Measurements from ENCODE around the gene BSCL2. TPM values are rescaled to one million over a fixed set of nuclear protein-coding genes. Genes with fewer than 3 reads are reported as not detected.
"Not testable (repeated sequence)": the region's sequence is repeated elsewhere in the genome, so short reads cannot be mapped to it uniquely, and the experiment has no call there.

The BSCL2 gene
- total and polyA plus RNA-seq, 2 donors (not counting 1 experiment from before 2014, with no cell fraction given), result 35.5 to 62.1 TPM

DNA sequence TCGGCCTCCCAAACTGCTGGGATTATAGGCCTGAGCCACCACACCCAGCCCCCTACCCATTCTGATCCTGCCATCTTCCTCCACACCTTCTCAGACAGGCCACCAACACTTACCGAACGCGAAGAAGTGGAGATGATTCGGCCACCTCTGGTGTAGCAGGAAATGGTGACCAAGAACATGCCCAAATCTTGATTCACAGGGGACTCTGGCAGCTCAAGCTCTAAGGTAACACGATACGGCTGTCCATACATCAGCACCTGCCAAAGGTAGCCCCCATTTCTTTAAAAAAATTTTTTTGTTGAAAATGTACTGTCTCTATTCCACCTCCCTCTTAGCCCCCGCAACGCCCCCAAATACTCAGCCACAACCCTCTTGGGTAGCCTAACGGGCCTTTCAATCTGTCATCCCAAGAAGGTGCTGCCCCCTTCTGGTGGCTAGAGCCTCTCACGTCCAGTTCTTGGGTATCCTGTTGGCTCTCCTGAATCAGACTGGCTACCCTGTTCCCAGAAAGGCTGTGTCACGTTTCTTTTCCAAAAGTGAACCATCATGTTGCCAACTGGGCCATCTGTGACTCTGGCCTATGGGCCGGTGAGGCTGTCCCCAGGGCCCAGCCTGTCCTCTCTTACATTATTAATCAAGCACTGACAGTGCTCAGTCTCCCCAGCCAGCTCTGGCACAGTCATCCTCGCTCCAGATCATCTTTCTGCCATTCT, 12.6 kb downstream of the BSCL2 start:
- no peak overlapping the region for H3K4me3 ChIP-seq (replicated peaks in 1 of 4; ENCODE audit: control extremely low read depth in 1 of 4, insufficient read depth in 1 of 4, low read depth in 3 of 4, low read length in 4 of 4)
- H3K4me1 ChIP-seq (ENCODE audit: control insufficient read depth, extremely low read depth, insufficient read depth, low read length), result peaks cover 7% of the 10 kb centered on the region
- no peak for TF ChIP-seq EZH2 (IDR thresholded peaks at IDR 0.05; ENCODE audit: low read length, missing control alignments)
- TF ChIP-seq CTCF (conservative IDR thresholded peaks at IDR 0.05 in 1 of 2, IDR thresholded peaks at IDR 0.05 in 1 of 2; ENCODE audit: low read depth in 1 of 2, low read length in 2 of 2), result peak; percentile 84 to 88
- H2AFZ ChIP-seq (ENCODE audit: low read length), result no peak overlapping the region
- H3K4me2 ChIP-seq (ENCODE audit: extremely low read depth, insufficient read depth, low read length), result no peak overlapping the region
- DNase-seq (ENCODE audit: low read depth in 2 of 2), result peak; percentile 71 to 89
- H3K9me3 ChIP-seq (ENCODE audit: control insufficient read depth, insufficient read depth, low read depth, low read length), result no peaks in the 10 kb centered on the region
- no peak overlapping the region for H3K27ac ChIP-seq (ENCODE audit: insufficient read depth, low read length)
- peaks cover 16% of the 10 kb centered on the region for H3K36me3 ChIP-seq (ENCODE audit: control insufficient read depth, insufficient read depth, low read length)
- H4K20me1 ChIP-seq (ENCODE audit: control insufficient read depth, extremely low read depth, insufficient read depth, low read length), result no peaks in the 10 kb centered on the region
- H3K27me3 ChIP-seq (ENCODE audit: control insufficient read depth, insufficient read depth, low read length), result no peaks in the 10 kb centered on the region
- H3K9ac ChIP-seq (ENCODE audit: insufficient read depth, low read length), result no peak overlapping the region
- no peaks in the 10 kb centered on the region for H3K79me2 ChIP-seq (ENCODE audit: control insufficient read depth, insufficient read depth, low read length)

DNA sequence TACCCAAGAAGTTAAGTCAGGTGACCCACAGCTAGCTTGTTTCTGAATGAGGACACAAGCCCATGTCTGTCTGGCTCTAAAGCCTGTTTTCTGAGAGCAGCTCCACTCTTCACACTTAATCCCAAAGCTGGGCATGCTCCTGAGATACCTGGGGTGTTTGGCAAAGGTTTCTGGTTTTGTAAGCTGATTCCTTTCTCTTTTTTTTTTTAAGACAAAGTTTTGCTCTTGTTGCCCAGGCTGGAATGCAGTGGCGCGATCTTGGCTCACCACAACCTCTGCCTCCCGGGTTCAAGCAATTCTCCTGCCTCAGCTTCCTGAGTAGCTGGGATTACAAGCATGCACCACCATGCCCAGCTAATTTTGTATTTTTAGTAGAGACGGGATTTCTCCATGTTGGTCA, 13.6 kb downstream of the BSCL2 start:
- H3K27ac ChIP-seq (ENCODE audit: insufficient read depth, low read length); H2AFZ ChIP-seq (ENCODE audit: low read length); H3K79me2 ChIP-seq (ENCODE audit: control insufficient read depth, insufficient read depth, low read length); H4K20me1 ChIP-seq (ENCODE audit: control insufficient read depth, extremely low read depth, insufficient read depth, low read length); H3K27me3 ChIP-seq (ENCODE audit: control insufficient read depth, insufficient read depth, low read length); H3K4me3 ChIP-seq (replicated peaks in 1 of 4; ENCODE audit: control extremely low read depth in 1 of 4, insufficient read depth in 1 of 4, low read depth in 3 of 4, low read length in 4 of 4); H3K9ac ChIP-seq (ENCODE audit: insufficient read depth, low read length); H3K9me3 ChIP-seq (ENCODE audit: control insufficient read depth, insufficient read depth, low read depth, low read length); H3K4me1 ChIP-seq (ENCODE audit: control insufficient read depth, extremely low read depth, insufficient read depth, low read length); DNase-seq (ENCODE audit: low read depth in 2 of 2); H3K4me2 ChIP-seq (ENCODE audit: extremely low read depth, insufficient read depth, low read length): not testable (repeated sequence)
- H3K36me3 ChIP-seq (ENCODE audit: control insufficient read depth, insufficient read depth, low read length), result peaks cover 16% of the 10 kb centered on the region

DNA sequence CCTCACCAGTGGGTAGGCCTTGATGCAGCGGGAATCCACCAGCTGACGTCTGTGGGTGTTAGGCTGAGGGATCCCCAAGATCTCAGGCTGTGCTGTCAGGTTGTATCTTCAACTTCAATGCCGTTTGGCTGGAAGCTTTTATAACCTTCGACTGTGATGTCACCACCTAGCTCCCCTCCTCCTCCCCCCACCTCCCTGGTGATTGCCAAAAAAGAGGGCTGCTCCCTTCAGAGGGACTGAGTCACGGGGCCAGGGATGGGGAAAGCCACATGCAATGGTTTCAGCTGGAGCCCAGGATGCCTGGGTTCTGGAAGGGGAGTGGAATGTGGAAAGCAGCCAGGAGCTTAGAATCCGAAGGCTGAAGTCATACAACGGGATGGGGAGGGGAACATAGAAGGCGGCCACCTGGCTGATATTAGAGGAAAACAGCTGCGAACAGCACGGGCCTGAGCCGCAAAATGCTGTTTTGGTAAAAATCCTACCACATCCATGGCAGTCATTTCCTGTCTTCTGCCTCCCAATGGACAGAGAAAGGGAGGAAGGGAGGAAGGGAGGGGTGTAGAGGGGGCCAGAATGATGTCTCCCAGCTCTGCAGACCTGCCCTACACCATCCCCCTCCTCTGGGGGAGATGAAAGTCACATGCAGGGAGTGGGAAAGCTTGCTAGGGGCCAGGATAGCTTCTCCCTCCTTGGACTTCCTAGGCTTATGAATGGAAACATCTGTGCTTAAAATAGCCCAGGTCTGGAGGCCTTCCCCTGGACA, 17.6 kb downstream of the BSCL2 start, which contains the start of gene LRRN4CL:
TSS of gene LRRN4CL (minus strand) at position 110 of the 763 bp plus-strand sequence. CDS start 1,022 bp downstream, outside the sequence.
- Histone ChIP-seq H3K79me2 (ENCODE audit: control insufficient read depth, insufficient read depth, low read length) (no peaks in the 10 kb centered on the region), H4K20me1 (ENCODE audit: control insufficient read depth, extremely low read depth, insufficient read depth, low read length) (no peaks in the 10 kb centered on the region), H3K9ac (ENCODE audit: insufficient read depth, low read length) (peak within 1 kb of the TSS; percentile 25), H3K9me3 (ENCODE audit: control insufficient read depth, insufficient read depth, low read depth, low read length) (no peaks in the 10 kb centered on the region), H3K4me3 (replicated peaks in 1 of 4; ENCODE audit: control extremely low read depth in 1 of 4, insufficient read depth in 1 of 4, low read depth in 3 of 4, low read length in 4 of 4) (peak within 1 kb of the TSS; percentile 33 to 67 (median 52)), H3K27me3 (ENCODE audit: control insufficient read depth, insufficient read depth, low read length) (no peaks in the 10 kb centered on the region), H3K4me2 (ENCODE audit: extremely low read depth, insufficient read depth, low read length) (peak within 1 kb of the TSS; percentile 83), H2AFZ (ENCODE audit: low read length) (peak within 1 kb of the TSS; percentile 33), H3K36me3 (ENCODE audit: control insufficient read depth, insufficient read depth, low read length) (peaks cover 16% of the 10 kb centered on the region), H3K27ac (ENCODE audit: insufficient read depth, low read length) (peak within 1 kb of the TSS; percentile 64), H3K4me1 (ENCODE audit: control insufficient read depth, extremely low read depth, insufficient read depth, low read length) (peaks cover 9% of the 10 kb centered on the region)
- peak; percentile 91 to 92 for DNase-seq (ENCODE audit: low read depth in 2 of 2)
- no peak for TF ChIP-seq EZH2 (IDR thresholded peaks at IDR 0.05; ENCODE audit: low read length, missing control alignments)
- TF ChIP-seq CTCF (conservative IDR thresholded peaks at IDR 0.05 in 1 of 2, IDR thresholded peaks at IDR 0.05 in 1 of 2; ENCODE audit: low read depth in 1 of 2, low read length in 2 of 2), result no peak
